Right lobe of liver (tissue), 6 donors: Measurements from ENCODE around the gene NPR3. TPM values are rescaled to one million over a fixed set of nuclear protein-coding genes. Genes with fewer than 3 reads are reported as not detected.

ENCODE experiments used
- ATAC-seq, 4 donors: fragments of 200-7000 bp; cut with Tn5 transposase; one replicate each; pipeline ENCODE4 v1.9.1; 2020; ENCODE audit warnings: mild to moderate bottlenecking in 4 of 4, moderate library complexity in 4 of 4
- DNase-seq, 3 donors: peaks; one replicate each; pipeline ENCODE4 v3.0.0-alpha.2; 2020
- H3K27ac ChIP-seq, 3 donors: fragments of 200-600 bp; one replicate each; pipeline ENCODE4 v1.8.0; 2022
- H3K27me3 ChIP-seq, 2 donors: fragments of 200-600 bp; one replicate each; pipeline ENCODE4 v1.8.0; 2022
- H3K36me3 ChIP-seq, 4 donors: fragments of 200-600 bp; sonication (generic) in 1 of 4; one replicate each; pipeline versions ENCODE4 v1.5.1 to v1.8.0; 2017 to 2022; ENCODE audit warnings: control low read depth in 1 of 4
- H3K4me1 ChIP-seq, 4 donors: fragments of 200-600 bp; sonication (generic) in 1 of 4; one replicate each; pipeline versions ENCODE4 v1.5.1 to v1.8.0; 2017 to 2022; ENCODE audit warnings: control low read depth in 1 of 4
- H3K4me3 ChIP-seq, 3 donors: fragments of 200-600 bp; one replicate each; pipeline ENCODE4 v1.8.0; 2022
- H3K9me3 ChIP-seq, 4 donors: fragments of 200-600 bp; sonication (generic) in 1 of 4; one replicate each; pipeline versions ENCODE4 v1.5.1 to v1.8.0; 2017 to 2022; ENCODE audit warnings: control low read depth in 1 of 4
- CTCF ChIP-seq, 4 donors: fragments of 200-600 bp in 3 of 4; fragments of 450-650 bp in 1 of 4; IDR thresholded peaks; one replicate each; pipeline versions ENCODE4 v1.5.1 to v1.8.0; 2016 to 2022; ENCODE audit warnings: antibody characterized with exemption in 4 of 4, mild to moderate bottlenecking in 2 of 4
- POLR2A ChIP-seq: fragments of 450-650 bp; IDR thresholded peaks from one replicate; pipeline ENCODE4 v1.6.1; 2017; ENCODE audit warnings: antibody characterized with exemption, mild to moderate bottlenecking
- WGBS: methylation state at CpG from one replicate; pipeline ENCODE4 v1.1.6; 2018; ENCODE audit warnings: low coverage, low lambda C conversion rate; ENCODE audit not compliant: insufficient coverage; ENCODE audit errors: missing lambda C conversion rate; 5-methylcytosine and 5-hydroxymethylcytosine counted together
- intact Hi-C, 2 donors: fragments of 100-400 bp; cut with DNase I; formaldehyde crosslinking; loops; one replicate each; pipeline versions ENCODE4 v1.11.2 to v1.14.1; 2022
- total RNA-seq, 6 experiments: library from RNA; depleted of rRNA in 2 of 6; stranded (reverse); fragments of >200 nt in 2 of 6; fragmentation: NEBNext Ultra II Directional in 3 of 6; extraction: Animal tissue kit (Norgen Biotek cat#: 25700) in 3 of 6; gene quantifications; one replicate each; pipeline versions ENCODE4 v1.1.0 to v1.2.4, GENCODE V29; 2016 to 2023
- donor health status: DM: no; HTN: yes; CAD: no.
- donor health status: DM: no; HTN: no; CAD: no.
- donor health status: DM: no; HTN: no; CAD: no.
- donor health status: DM: no; HTN: yes; CAD: no.
- donor health status: DM: no; HTN: yes; CAD: no.

Gene NPR3
- total RNA-seq, 6 experiments from 2014 or later, result 0.98 to 3.2 (median 2.4) TPM

- Histone ChIP-seq H3K4me3 (peak overlapping the region; percentile 41 to 74 (median 61)), H3K36me3 (no peaks in the 10 kb centered on the region), H3K27ac (peak overlapping the region in 1 of 3 donors; percentile 6), H3K9me3 (no peaks in the 10 kb centered on the region), H3K27me3 (no peaks in the 10 kb centered on the region), H3K4me1 (peaks cover 0 to 25% (median 0%) of the 10 kb centered on the region in 4 donors)
- intact Hi-C loops, result no loop called here
- peak; percentile 16 to 39 (median 36) for ATAC-seq
- peak in 1 of 3 donors; percentile 54 for DNase-seq
- TF ChIP-seq CTCF (IDR thresholded peaks at IDR 0.05) (no peak), POLR2A (no peak)
- WGBS, result 7% methylated on average over 8 of the region's 76 CpGs
These were observed 760 bp downstream of the NPR3 start for GRCh38 chr5:32711681-32712480.

- ATAC-seq, result no peak
- no peaks in the 10 kb centered on the region for H3K36me3 ChIP-seq
- 9% methylated on average over 18 of the region's 56 CpGs for WGBS
These were observed 1.6 kb downstream of the NPR3 start for GRCh38 chr5:32712481-32713360.

GRCh38 chr5:32713361-32713769, 2.2 kb downstream of the NPR3 start:
- Histone ChIP-seq H3K36me3 (no peaks in the 10 kb centered on the region), H3K27me3 (no peaks in the 10 kb centered on the region), H3K4me3 (peak overlapping the region; percentile 24 to 74 (median 61)), H3K4me1 (peaks cover 0 to 25% (median 0%) of the 10 kb centered on the region in 4 donors), H3K27ac (peak overlapping the region in 1 of 3 donors; percentile 22), H3K9me3 (no peaks in the 10 kb centered on the region)
- DNase-seq, result peak in 1 of 3 donors; percentile 24
- no peak for TF ChIP-seq POLR2A
- TF ChIP-seq CTCF (IDR thresholded peaks at IDR 0.05), result no peak
- WGBS, result no CpG with 5 or more reads among the region's 30 CpGs
- no peak for ATAC-seq
- intact Hi-C loops, result no loop called here

More at GRCh38 chr5:32712481-32713360, 1.6 kb downstream of the NPR3 start:
- H3K4me1 ChIP-seq, result peaks cover 0 to 25% (median 0%) of the 10 kb centered on the region in 4 donors
- DNase-seq, result no peak
- no peaks in the 10 kb centered on the region for H3K27me3 ChIP-seq
- H3K9me3 ChIP-seq, result no peaks in the 10 kb centered on the region
- TF ChIP-seq POLR2A (no peak), CTCF (IDR thresholded peaks at IDR 0.05) (peak in 1 of 4 donors; percentile 18)
- intact Hi-C loops, result no loop called here
- H3K4me3 ChIP-seq, result peak overlapping the region; percentile 41 to 74 (median 61)
- H3K27ac ChIP-seq, result peak overlapping the region in 1 of 3 donors; percentile 22

GRCh38 chr5:32713770-32714381, 2.8 kb downstream of the NPR3 start:
- H3K27ac ChIP-seq, result peak overlapping the region in 1 of 3 donors; percentile 13
- intact Hi-C loops, result no loop called here

More at GRCh38 chr5:32713770-32714381, 2.8 kb downstream of the NPR3 start:
- peak in 2 of 3 donors; percentile 40 to 55 for DNase-seq
- peak overlapping the region; percentile 24 to 74 (median 61) for H3K4me3 ChIP-seq
- H3K36me3 ChIP-seq, result no peaks in the 10 kb centered on the region
- H3K27me3 ChIP-seq, result no peaks in the 10 kb centered on the region
- WGBS, result 18% methylated on average over 3 of the region's 37 CpGs
- peak in 1 of 4 donors; percentile 8 for ATAC-seq
- no peaks in the 10 kb centered on the region for H3K9me3 ChIP-seq
- TF ChIP-seq POLR2A (no peak), CTCF (IDR thresholded peaks at IDR 0.05) (no peak)
- peaks cover 0 to 25% (median 0%) of the 10 kb centered on the region in 4 donors for H3K4me1 ChIP-seq
